ENCODE data around the gene FAM98B. TPM values are rescaled to one million over a fixed set of nuclear protein-coding genes. Genes with fewer than 3 reads are reported as not detected.

The FAM98B gene
- total and polyA plus RNA-seq, 3 donors from 2014 or later = 15.6 to 18.4 (median 16.1) TPM

DNA sequence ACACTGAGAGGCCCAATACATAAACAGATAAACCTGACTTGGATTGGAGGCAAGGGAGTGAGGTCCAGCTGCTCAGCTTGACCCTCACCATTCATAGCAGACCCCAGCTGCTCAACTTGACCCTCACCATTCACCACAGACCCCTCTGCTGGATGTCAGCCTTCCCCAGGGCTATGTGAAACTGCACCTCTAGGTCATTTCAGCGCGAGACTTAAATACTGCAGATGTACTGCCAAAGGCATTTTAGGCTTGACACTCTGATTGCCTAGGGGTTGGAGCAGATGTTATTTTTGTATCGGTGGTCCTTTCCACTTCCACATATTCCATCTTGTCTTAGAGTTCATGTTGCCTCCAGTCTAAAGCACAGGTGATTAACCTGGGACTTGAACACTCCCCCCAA lies 41.5 kb upstream of the FAM98B start:
- no peak for DNase-seq
- TF ChIP-seq, protein P1, sequence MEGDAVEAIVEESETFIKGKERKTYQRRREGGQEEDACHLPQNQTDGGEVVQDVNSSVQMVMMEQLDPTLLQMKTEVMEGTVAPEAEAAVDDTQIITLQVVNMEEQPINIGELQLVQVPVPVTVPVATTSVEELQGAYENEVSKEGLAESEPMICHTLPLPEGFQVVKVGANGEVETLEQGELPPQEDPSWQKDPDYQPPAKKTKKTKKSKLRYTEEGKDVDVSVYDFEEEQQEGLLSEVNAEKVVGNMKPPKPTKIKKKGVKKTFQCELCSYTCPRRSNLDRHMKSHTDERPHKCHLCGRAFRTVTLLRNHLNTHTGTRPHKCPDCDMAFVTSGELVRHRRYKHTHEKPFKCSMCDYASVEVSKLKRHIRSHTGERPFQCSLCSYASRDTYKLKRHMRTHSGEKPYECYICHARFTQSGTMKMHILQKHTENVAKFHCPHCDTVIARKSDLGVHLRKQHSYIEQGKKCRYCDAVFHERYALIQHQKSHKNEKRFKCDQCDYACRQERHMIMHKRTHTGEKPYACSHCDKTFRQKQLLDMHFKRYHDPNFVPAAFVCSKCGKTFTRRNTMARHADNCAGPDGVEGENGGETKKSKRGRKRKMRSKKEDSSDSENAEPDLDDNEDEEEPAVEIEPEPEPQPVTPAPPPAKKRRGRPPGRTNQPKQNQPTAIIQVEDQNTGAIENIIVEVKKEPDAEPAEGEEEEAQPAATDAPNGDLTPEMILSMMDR (IDR thresholded peaks at IDR 0.05) = no peak
- no peak for TF ChIP-seq POLR2A (IDR thresholded peaks at IDR 0.05)
- H3K4me1 ChIP-seq = no peaks in the 10 kb centered on the region
- no peaks in the 10 kb centered on the region for H3K36me3 ChIP-seq (ENCODE audit: low read depth, missing control alignments)
- H3K4me3 ChIP-seq = no peak overlapping the region
- no peak overlapping the region for H3K27ac ChIP-seq
- H3K27me3 ChIP-seq = no peaks in the 10 kb centered on the region
- intact Hi-C loops (cut with DNase I; ENCODE audit: low total_unique reads) = no loop called here
- no peaks in the 10 kb centered on the region for H3K9me3 ChIP-seq
- 53 to 59% methylated on average over 3 of the region's 3 CpGs for WGBS, 2 donors

DNA sequence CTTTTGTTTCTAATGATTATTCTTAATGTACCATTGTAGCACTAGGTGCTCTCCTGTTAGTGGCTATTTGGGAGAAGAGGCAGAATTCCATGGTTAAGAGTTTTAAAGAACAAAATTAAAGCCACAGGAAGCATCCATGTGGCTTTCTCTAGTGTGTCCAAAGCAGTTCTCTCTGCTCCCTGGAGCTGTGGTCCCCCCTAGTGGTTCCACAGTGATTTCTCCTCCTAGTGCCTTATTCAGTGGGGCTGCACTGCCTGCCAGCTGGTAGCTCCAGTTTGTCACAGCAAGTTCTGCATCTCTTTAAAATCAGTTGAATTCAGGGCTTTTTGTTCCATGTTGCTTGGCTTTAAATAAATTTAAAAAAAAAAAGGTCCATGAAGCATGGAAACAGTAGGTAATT lies 39.6 kb upstream of the FAM98B start:
- no peaks in the 10 kb centered on the region for H3K9me3 ChIP-seq
- DNase-seq = peak; percentile 78
- no peaks in the 10 kb centered on the region for H3K36me3 ChIP-seq (ENCODE audit: low read depth, missing control alignments)
- H3K4me1 ChIP-seq = no peaks in the 10 kb centered on the region
- no peaks in the 10 kb centered on the region for H3K27me3 ChIP-seq
- H3K27ac ChIP-seq = no peak overlapping the region
- intact Hi-C loops (cut with DNase I; ENCODE audit: low total_unique reads) = no loop called here
- TF ChIP-seq, protein P1 (IDR thresholded peaks at IDR 0.05) = peak; percentile 52 to 62 (median 58)
- TF ChIP-seq POLR2A (IDR thresholded peaks at IDR 0.05) = no peak
- H3K4me3 ChIP-seq = no peak overlapping the region

DNA sequence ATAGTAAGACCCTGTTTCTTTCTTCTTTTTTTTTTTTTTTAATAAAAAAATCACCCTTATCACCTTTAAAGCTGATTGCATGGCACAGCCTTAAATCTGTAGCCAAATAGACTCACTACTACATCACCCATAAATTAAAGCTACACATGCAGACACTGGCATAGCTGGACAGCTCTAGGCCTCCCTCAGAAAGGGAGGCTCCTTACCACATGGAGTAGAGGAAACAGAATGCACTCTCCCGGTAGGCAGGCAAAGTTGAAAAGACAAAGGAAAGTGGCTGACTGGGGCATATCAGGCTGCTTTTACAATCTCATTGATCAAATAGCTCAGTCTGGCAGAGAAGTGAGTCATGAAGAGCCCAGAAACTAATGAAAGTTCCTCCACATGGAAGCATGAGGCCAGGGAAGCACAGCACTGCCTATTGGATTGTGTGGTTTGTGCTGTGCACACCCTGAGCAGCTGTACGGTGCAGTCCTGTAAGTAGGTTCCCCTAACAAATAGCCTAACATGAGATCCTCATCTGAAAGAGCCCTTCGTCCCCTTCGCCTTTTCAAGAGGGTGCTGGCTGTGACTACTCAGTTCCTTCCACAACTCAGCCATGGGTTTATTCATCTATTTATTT lies 32.7 kb upstream of the FAM98B start:
- H3K27ac ChIP-seq = no peak overlapping the region
- TF ChIP-seq, protein P1 (IDR thresholded peaks at IDR 0.05) = no peak
- no peak for TF ChIP-seq POLR2A (IDR thresholded peaks at IDR 0.05)
- no peaks in the 10 kb centered on the region for H3K36me3 ChIP-seq (ENCODE audit: low read depth, missing control alignments)
- no peaks in the 10 kb centered on the region for H3K9me3 ChIP-seq
- WGBS, 2 donors = 64 to 94% methylated on average over 4 of the region's 4 CpGs
- DNase-seq = no peak
- no peak overlapping the region for H3K4me3 ChIP-seq
- H3K4me1 ChIP-seq = no peaks in the 10 kb centered on the region
- no peaks in the 10 kb centered on the region for H3K27me3 ChIP-seq
- intact Hi-C loops (cut with DNase I; ENCODE audit: low total_unique reads) = no loop called here

DNA sequence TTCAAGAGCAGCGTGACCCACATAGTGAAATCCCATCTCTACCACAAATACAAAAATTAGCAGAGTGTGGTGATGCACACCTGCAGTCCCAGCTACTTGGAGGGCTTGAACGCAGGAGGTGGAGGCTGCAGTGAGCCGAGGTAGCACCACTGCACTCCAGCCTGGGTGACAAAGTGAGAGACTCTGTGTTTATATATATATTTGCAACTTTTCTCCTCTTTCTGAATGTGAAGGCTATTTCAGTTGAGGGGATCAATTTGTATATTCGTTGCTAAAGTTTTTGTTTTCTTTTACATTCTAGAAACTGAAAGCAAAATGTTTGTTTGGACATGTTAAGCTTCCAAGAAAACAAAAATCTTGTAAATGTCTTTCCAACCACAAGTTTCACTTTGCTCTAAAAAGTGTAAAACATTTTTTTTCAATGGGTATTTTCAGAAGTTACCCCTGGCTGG lies 29.8 kb upstream of the FAM98B start:
- TF ChIP-seq POLR2A (IDR thresholded peaks at IDR 0.05) = no peak
- TF ChIP-seq, protein P1 (IDR thresholded peaks at IDR 0.05) = no peak
- Histone ChIP-seq H3K4me3 (no peak overlapping the region), H3K4me1 (no peaks in the 10 kb centered on the region), H3K36me3 (ENCODE audit: low read depth, missing control alignments) (no peaks in the 10 kb centered on the region), H3K27me3 (no peaks in the 10 kb centered on the region), H3K27ac (peak overlapping the region in 1 of 2 donors; percentile 27), H3K9me3 (no peaks in the 10 kb centered on the region)
- intact Hi-C loops (cut with DNase I; ENCODE audit: low total_unique reads) = no loop called here
- WGBS, 2 donors = 58 to 67% methylated on average over 4 of the region's 4 CpGs
- no peak for DNase-seq

DNA sequence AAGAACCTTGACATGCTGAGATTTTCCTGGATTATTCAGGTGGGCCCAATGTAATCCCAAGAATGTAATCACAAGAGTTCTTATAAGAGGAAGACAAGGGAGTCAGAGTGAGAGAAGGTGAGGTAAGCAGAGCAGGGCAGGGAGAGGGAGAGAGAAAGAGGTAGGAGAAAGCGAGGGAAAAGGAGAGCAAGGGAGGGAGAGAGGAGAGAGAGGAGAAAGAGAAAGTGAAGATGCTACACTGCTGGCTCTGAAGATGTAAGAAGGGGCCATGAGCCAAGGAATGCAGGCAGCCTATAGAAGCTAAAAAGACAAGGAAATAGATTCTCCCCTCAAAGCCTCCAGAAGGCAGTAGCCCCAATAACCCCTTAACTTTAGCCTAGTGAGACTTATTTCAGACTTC lies 28.7 kb upstream of the FAM98B start:
- H3K4me1 ChIP-seq = no peaks in the 10 kb centered on the region
- no peak overlapping the region for H3K4me3 ChIP-seq
- 53 to 63% methylated on average over 1 of the region's 1 CpG for WGBS, 2 donors
- intact Hi-C loops (cut with DNase I; ENCODE audit: low total_unique reads) = no loop called here
- peak overlapping the region in 1 of 2 donors; percentile 27 for H3K27ac ChIP-seq
- no peak for DNase-seq
- TF ChIP-seq, protein P1 (IDR thresholded peaks at IDR 0.05) = no peak
- no peak for TF ChIP-seq POLR2A (IDR thresholded peaks at IDR 0.05)
- H3K9me3 ChIP-seq = no peaks in the 10 kb centered on the region
- H3K36me3 ChIP-seq (ENCODE audit: low read depth, missing control alignments) = no peaks in the 10 kb centered on the region
- H3K27me3 ChIP-seq = no peaks in the 10 kb centered on the region

Data from testis (tissue), 3 donors.